Measurements from ENCODE around the gene COG5.

DNA sequence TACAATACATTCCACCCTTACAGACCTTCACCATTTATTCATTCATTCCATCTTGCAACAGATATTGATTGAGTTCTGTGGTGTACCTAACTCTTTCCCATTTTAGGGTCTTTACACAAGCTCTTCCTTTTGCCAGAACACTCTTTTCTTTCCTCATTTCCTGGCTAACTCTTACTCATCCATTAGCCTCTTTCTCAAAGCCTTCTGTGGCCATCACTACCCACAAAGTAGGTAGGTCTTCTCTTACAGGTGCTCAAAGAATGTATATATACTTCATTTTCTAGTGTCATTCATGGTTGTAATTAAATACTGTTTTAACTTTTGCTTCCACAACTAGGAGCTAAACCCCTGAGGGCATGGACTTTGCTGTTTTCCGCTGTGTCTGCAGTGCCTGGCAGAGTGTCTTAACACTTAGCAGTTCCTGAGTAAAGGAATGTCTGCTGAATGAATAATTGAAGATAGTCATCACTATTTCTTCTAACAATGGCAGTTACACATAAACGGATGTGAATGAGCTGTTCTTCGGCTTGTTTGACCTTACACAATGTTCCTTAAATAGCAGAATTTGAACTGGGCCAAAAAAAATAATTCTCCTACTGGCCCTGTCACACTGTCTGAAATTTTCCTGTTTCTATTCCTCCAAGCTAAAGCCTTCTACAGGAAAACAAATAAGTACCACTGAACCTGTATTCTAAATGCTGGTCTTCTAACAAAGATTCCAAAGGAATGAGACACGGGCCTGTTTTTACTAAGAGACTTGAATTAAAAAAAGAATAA is 31.4 kb upstream of the COG5 start:
- TF ChIP-seq GATA2 (IDR thresholded peaks at IDR 0.05; ENCODE audit: low read depth, low read length) (no peak), GATA3 (IDR thresholded peaks at IDR 0.05; ENCODE audit: low read depth, low read length) (no peak)
